Duodenal mucosa (tissue), 2 donors: ENCODE results near the gene TLK1.
"Not testable (repeated sequence)": the region's sequence is repeated elsewhere in the genome, so short reads cannot be mapped to it uniquely, and the experiment has no call there.

Experiments
- H3K27ac ChIP-seq: one replicate; pipeline ENCODE4 v1.7.0; 2013; ENCODE audit warnings: low read depth, low read length
- H3K27me3 ChIP-seq, 2 donors: one replicate each; pipeline ENCODE4 v1.7.0; 2013; ENCODE audit warnings: low read length in 2 of 2, control low read depth in 1 of 2; ENCODE audit not compliant: insufficient read depth in 2 of 2, control insufficient read depth in 1 of 2
- H3K36me3 ChIP-seq, 2 donors: one replicate each; pipeline ENCODE4 v1.7.0; 2013; ENCODE audit warnings: low read length in 2 of 2, control low read depth in 1 of 2; ENCODE audit not compliant: insufficient read depth in 2 of 2, control insufficient read depth in 1 of 2
- H3K4me1 ChIP-seq, 2 donors: one replicate each; pipeline ENCODE4 v1.7.0; 2013; ENCODE audit warnings: low read length in 2 of 2, control low read depth in 1 of 2; ENCODE audit not compliant: insufficient read depth in 2 of 2, control insufficient read depth in 1 of 2
- H3K4me3 ChIP-seq, 2 donors: one replicate each; pipeline ENCODE4 v1.7.0; 2013; ENCODE audit warnings: low read length in 2 of 2, low read depth in 1 of 2
- H3K9ac ChIP-seq, 2 donors: one replicate each; pipeline ENCODE4 v1.7.0; 2013; ENCODE audit warnings: low read length in 2 of 2, low read depth in 1 of 2
- H3K9me3 ChIP-seq, 2 donors: one replicate each; pipeline ENCODE4 v1.7.0; 2013; ENCODE audit warnings: low read length in 2 of 2, control low read depth in 1 of 2; ENCODE audit not compliant: control insufficient read depth in 1 of 2

The TLK1 gene

DNA sequence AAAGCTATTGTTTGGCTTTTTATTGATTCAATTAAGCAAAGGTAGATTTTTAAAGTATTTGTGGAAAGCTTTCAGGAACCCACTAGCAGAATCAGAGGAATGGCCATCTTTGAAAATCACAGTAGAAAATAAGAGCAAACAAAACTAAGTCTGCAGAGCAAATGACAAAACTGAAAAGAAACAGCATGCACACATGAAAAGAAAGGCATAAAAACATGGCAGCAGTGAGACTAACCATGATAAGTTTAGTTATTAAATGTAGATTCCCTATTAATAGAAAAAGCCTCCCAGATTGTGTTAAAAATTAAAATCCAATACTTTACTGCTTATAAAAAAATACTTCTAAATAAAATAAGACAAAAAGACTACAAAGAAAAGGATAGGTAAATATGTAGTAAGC, 9.1 kb upstream of the TLK1 start:
- Histone ChIP-seq H3K4me3 (no peak overlapping the region), H3K27me3 (no peaks in the 10 kb centered on the region), H3K9ac (no peak overlapping the region), H3K9me3 (no peaks in the 10 kb centered on the region), H3K36me3 (no peaks in the 10 kb centered on the region), H3K27ac (no peak overlapping the region), H3K4me1 (no peaks in the 10 kb centered on the region)

DNA sequence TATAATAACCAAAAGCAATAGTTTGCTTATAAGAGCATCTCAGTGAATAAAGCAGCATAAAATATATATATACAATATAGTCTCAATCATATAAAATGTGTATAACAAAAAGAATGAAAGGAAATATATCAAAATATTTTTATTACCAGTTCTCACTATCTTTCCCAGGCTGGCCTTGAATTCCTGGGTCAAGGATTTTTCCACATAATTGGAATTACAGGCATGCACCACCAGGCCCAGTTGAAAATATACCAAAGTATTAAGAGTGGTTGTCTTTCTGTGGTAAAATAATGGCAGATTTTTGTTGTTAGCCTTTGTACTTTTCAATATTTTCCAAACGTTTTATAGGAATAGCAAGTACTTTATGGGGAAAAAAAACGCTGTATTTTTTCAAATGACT, 8.6 kb upstream of the TLK1 start:
- H3K4me1 ChIP-seq = no peaks in the 10 kb centered on the region
- H3K4me3 ChIP-seq = no peak overlapping the region
- H3K27me3 ChIP-seq = no peaks in the 10 kb centered on the region
- H3K9me3 ChIP-seq = no peaks in the 10 kb centered on the region
- H3K36me3 ChIP-seq = no peaks in the 10 kb centered on the region
- H3K9ac ChIP-seq = no peak overlapping the region
- H3K27ac ChIP-seq = no peak overlapping the region

DNA sequence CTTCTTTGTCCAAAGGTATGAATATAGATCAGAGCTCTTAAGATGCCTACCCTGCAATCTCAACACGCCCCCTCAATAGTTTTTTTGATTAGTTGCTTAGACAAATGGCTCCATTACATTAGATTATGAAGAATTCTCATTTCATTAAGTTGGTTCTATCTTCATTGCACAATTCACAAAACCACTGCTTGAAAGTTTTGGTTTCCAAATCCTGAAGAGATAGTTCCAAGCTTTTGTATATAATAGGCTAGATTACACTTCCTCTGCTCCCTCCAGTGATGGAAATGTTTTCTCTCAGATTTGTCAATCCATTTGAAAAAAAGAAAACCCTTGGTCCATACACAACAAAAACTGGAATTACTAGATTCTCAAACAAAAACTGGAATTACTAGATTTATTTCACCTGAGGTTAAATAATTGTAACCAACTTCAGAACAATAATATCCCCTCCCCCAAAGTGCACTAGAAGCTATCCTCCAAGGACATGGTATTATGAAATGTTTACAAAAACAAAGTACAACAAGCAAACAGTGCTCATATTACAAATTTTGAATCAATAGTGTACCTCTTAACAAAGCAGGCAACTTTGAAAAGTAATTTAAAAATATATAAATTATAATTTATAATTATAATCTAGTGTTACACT, 6.8 kb upstream of the TLK1 start:
- H3K4me1 ChIP-seq = peaks cover 0 to under 1% of the 10 kb centered on the region in 2 donors
- no peak overlapping the region for H3K4me3 ChIP-seq
- H3K27ac ChIP-seq = no peak overlapping the region
- H3K27me3 ChIP-seq = no peaks in the 10 kb centered on the region
- no peaks in the 10 kb centered on the region for H3K36me3 ChIP-seq
- no peaks in the 10 kb centered on the region for H3K9me3 ChIP-seq
- no peak overlapping the region for H3K9ac ChIP-seq

DNA sequence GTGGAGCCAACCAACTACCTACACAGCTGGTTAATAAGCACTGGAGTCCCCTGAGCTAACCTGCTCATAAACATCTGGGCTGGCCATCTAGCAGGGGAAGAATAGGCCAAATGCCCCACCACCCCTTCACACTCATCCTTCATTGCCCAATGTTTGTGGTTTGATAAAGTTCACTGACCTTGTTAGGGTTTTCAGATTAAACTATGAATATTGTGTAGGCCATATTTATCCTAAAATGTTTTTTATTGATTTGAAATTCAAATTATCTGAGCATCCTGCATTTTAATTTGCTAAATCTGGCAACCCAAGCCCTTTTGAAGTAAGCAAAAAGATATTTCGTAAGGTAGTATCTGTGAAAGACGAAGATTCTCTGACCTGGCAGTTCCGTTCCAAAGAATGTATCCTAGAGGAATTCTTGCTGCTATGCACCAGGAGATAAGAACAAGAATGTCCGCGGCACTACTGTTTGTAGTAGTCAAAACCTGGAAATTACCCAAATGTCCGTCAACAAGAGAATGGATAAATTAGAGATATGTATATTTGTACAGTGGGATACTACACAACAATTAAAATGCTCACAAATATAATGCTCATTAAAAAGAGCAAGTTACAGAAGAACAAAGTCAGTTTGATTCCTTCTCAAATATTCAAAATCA, 5.8 kb upstream of the TLK1 start:
- Histone ChIP-seq H3K4me3 (no peak overlapping the region), H3K27ac (no peak overlapping the region), H3K36me3 (no peaks in the 10 kb centered on the region), H3K9me3 (no peaks in the 10 kb centered on the region), H3K4me1 (peaks cover 6 to 7% of the 10 kb centered on the region in 2 donors), H3K9ac (no peak overlapping the region), H3K27me3 (no peaks in the 10 kb centered on the region)

DNA sequence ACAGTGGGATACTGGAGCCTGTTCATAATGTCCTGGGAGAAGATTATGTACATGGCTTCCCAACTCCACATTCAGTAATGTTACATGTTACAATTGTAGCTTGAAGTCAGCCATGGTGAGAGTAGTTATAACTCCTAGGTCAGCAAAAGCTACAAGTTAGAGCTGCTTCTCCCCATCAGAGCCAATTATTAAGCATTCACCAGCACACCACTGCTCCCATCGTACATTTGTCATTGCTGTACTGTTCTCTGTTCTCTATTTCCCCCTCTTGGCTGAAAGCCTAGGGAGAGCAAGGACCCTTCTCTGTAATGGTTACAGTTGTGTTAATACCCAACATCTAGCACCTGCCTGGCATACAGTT, 5.3 kb upstream of the TLK1 start:
- H3K9me3 ChIP-seq = no peaks in the 10 kb centered on the region
- peaks cover 7% of the 10 kb centered on the region in 2 donors for H3K4me1 ChIP-seq
- no peaks in the 10 kb centered on the region for H3K27me3 ChIP-seq
- no peak overlapping the region for H3K27ac ChIP-seq
- no peak overlapping the region for H3K4me3 ChIP-seq
- H3K9ac ChIP-seq = no peak overlapping the region
- H3K36me3 ChIP-seq = no peaks in the 10 kb centered on the region

DNA sequence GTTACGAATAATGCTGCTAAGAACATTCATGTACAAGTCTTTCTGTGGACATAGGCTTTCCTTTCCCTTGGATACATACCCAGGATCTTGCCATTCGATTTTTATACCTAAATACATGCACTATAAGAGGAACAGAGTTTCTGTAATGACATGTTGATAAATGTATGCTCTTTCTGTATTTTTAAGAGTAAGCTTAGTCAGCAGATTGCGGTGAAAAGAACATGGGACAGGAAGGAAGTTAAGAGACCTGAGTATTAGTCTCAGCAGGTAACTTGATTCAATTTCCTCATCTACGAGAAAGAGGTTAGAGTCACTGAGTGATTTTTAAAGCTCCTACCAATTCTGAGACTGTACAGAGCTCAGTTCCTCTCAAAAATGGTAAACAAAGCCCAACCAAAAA, 2.6 kb upstream of the TLK1 start:
- Histone ChIP-seq H3K27ac (no peak overlapping the region), H3K4me1 (peaks cover 13 to 14% of the 10 kb centered on the region in 2 donors), H3K4me3 (no peak overlapping the region), H3K36me3 (no peaks in the 10 kb centered on the region), H3K9me3 (no peaks in the 10 kb centered on the region), H3K27me3 (no peaks in the 10 kb centered on the region), H3K9ac (no peak overlapping the region)

DNA sequence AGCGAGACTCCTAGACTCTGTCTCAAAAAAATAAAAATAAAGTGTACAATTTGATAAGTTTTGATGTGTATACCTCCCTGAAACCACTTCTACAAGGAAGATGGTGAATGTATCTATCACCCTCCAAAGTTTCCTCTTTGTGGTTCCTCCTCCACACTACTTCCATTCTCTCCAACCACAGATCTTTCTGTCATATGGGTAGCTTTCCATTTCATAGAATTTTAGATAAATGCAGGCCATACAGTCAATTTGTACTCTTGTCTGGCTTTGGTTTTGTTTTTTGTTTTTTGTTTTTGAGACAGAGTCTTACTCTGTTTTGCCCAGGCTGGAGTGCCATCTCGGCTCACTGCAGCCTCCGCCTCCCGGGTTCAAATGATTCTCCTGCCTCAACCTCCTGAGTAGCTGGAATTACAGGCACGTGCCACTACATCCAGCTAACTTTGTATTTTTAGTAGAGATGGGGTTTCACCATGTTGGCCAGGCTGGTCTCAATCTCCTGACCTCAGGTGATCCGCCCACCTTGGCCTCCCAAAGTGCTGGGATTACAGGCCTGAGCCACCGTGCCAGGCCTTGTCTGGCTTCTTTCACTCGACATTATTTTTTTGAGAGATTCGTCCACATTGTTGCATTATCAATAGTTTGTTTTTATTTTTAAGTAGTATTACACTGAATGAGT, 2.0 kb upstream of the TLK1 start:
- not testable (repeated sequence) for H3K9ac ChIP-seq, H3K27ac ChIP-seq
- peaks cover 13 to 20% of the 10 kb centered on the region in 2 donors for H3K4me1 ChIP-seq

DNA sequence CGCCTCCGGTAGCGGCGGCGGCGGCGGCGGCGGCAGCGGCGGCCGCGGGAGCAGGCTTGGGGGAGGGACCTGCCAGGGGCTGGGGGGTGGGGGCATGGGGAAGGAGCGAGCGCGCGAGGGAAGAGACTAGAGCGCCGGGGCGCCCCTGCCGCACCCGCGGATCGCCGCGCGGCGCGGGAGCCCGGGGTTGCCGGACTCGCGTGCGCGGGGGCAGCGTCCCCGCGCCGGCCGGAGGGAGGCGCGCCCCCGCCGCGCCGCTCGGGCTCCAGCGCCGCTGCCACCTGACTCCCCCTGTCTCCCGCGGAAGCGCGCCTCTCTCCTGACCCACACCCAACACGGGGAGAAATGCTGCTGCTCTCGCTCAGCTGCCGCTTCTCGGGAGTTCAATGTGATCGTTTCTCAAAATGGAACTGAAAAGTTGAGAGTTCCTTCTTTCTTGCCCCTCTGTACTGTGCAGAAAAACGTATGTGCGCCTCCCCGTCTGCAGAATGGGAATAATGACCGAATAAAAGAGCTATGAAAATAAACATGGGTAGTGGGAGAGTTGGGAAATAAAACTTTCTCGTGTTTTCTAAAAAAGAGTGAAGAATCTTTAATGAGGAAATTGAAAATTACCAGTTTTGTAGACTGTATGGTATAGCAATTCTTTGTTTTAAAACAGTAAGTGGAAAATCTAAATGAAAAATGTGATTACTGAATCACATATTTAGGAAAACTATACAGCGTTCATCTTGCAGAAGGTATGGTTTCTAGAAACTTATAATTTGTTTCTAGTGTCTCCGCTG, 455 bp upstream of the TLK1 start:
- H3K9ac ChIP-seq = peak overlapping the region; percentile 61 to 83
- H3K27ac ChIP-seq = peak overlapping the region; percentile 94
- no peaks in the 10 kb centered on the region for H3K36me3 ChIP-seq
- no peaks in the 10 kb centered on the region for H3K27me3 ChIP-seq
- peak overlapping the region; percentile 84 to 90 for H3K4me3 ChIP-seq
- H3K9me3 ChIP-seq = no peaks in the 10 kb centered on the region
- peaks cover 13 to 20% of the 10 kb centered on the region in 2 donors for H3K4me1 ChIP-seq

More for the DNA sequence above, 2.0 kb upstream of the TLK1 start:
- not testable (repeated sequence) for H3K27me3 ChIP-seq, H3K9me3 ChIP-seq, H3K36me3 ChIP-seq, H3K4me3 ChIP-seq

DNA sequence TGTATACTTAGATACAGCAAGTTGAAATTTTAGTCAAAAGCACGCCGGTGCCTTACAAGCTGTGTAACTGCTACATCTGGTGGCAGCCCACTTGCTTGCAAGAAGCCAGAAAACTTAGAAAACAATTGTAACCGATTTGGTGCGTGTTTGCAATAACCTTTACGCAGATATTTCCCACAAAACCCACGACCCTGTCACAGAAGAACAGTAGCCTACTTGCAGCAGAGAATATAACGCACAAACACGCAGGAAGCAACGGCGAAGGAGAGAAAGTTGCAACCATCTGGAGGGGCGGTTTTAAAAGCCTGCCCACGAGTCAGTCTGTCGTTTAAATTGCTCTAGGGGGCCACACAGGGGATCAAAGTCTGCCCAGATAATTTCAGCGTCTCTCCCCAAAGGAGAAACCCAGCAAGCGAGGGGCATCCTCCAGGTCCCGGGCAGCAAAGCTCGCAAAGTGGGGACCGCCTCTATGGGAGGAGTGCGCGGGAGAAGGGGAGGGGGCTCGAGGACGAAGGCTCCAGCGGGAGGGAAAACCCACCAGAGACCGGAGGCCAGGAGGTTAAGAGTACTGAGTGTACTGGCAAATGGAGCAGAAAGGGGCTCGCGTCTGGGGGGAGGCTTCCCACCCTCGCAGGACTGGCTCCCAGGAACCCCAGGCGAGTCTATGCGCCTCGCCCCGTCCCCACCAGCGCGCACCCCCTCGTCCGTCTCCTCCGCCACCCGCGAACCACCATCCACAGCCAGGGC, 1.1 kb downstream of the TLK1 start:
- Histone ChIP-seq H3K9me3 (no peaks in the 10 kb centered on the region), H3K9ac (peak overlapping the region; percentile 72 to 84), H3K36me3 (no peaks in the 10 kb centered on the region), H3K27ac (peak overlapping the region; percentile 43), H3K4me3 (peak overlapping the region; percentile 70 to 87), H3K4me1 (peaks cover 13 to 22% of the 10 kb centered on the region in 2 donors), H3K27me3 (no peaks in the 10 kb centered on the region)
